Hindlimb muscle (tissue), 1 donor: ENCODE results near the gene PUS3. TPM values are rescaled to one million over a fixed set of nuclear protein-coding genes. Genes with fewer than 3 reads are reported as not detected.

Experiments used
- DNase-seq: peaks from one replicate; pipeline ENCODE4 v3.0.0-alpha.2; 2013
- polyA plus RNA-seq: library from polyadenylated mRNA; unstranded; fragments of 120-200 nt; gene quantifications from one replicate; pipeline ENCODE4 v1.2.1, GENCODE V29; 2013; ENCODE audit not compliant: insufficient read length

PUS3 gene
- polyA plus RNA-seq, 1 donor: 8.9 TPM

GRCh38 chr11:125941619-125942611 is 38.9 kb upstream of the PUS3 start:
- peak; percentile 63 for DNase-seq

- no peak for DNase-seq
These were observed 38.2 kb upstream of the PUS3 start for GRCh38 chr11:125941267-125941618.

- DNase-seq: no peak
These were observed 37.1 kb upstream of the PUS3 start for GRCh38 chr11:125940145-125940544.

GRCh38 chr11:125939081-125939521 is 36.1 kb upstream of the PUS3 start:
- DNase-seq: peak; percentile 75

GRCh38 chr11:125938418-125938817 is 35.4 kb upstream of the PUS3 start:
- no peak for DNase-seq

- peak; percentile 72 for DNase-seq
These were observed 32.7 kb upstream of the PUS3 start for GRCh38 chr11:125935618-125936199.

- no peak for DNase-seq
These were observed 32.0 kb upstream of the PUS3 start for GRCh38 chr11:125935056-125935455.

- no peak for DNase-seq
These were observed 31.5 kb upstream of the PUS3 start for GRCh38 chr11:125934473-125934872.

- DNase-seq: no peak
These were observed 30.2 kb upstream of the PUS3 start for GRCh38 chr11:125933030-125933813.

- DNase-seq: no peak
These were observed 29.3 kb upstream of the PUS3 start for GRCh38 chr11:125932301-125932700.

GRCh38 chr11:125931668-125932067 is 28.7 kb upstream of the PUS3 start:
- peak; percentile 67 for DNase-seq

- no peak for DNase-seq
These were observed 28.1 kb upstream of the PUS3 start for GRCh38 chr11:125931116-125931515.

- no peak for DNase-seq
These were observed 27.1 kb upstream of the PUS3 start for GRCh38 chr11:125930076-125930450.

GRCh38 chr11:125929445-125930075 is 26.6 kb upstream of the PUS3 start:
- DNase-seq: no peak

- DNase-seq: no peak
These were observed 23.7 kb upstream of the PUS3 start for GRCh38 chr11:125926682-125927081.

GRCh38 chr11:125925804-125926203 is 22.8 kb upstream of the PUS3 start:
- DNase-seq: no peak

GRCh38 chr11:125925247-125925740 is 22.3 kb upstream of the PUS3 start:
- DNase-seq: no peak

GRCh38 chr11:125924384-125925007 is 21.5 kb upstream of the PUS3 start:
- DNase-seq: no peak

GRCh38 chr11:125923633-125924032 is 20.6 kb upstream of the PUS3 start:
- DNase-seq: no peak

- DNase-seq: peak; percentile 76
These were observed 20.1 kb upstream of the PUS3 start for GRCh38 chr11:125923012-125923579.

- no peak for DNase-seq
These were observed 19.1 kb upstream of the PUS3 start for GRCh38 chr11:125922156-125922555.

GRCh38 chr11:125921042-125921441 is 18.0 kb upstream of the PUS3 start:
- no peak for DNase-seq
